ENCODE data around the gene ARL2BP. TPM values are rescaled to one million over a fixed set of nuclear protein-coding genes. Genes with fewer than 3 reads are reported as not detected.
"Not testable (repeated sequence)": the region's sequence is repeated elsewhere in the genome, so short reads cannot be mapped to it uniquely, and the experiment has no call there.

The ARL2BP gene
- total RNA-seq, 4 donors from 2014 or later = 48.8 to 67.3 (median 65.0) TPM

- ATAC-seq (ENCODE audit: low FRiP score) = no peak
Observed at GRCh38 chr16:57264381-57264780, 19.3 kb downstream of the ARL2BP start.

GRCh38 chr16:57264950-57265371, 19.9 kb downstream of the ARL2BP start:
- ATAC-seq (ENCODE audit: low FRiP score) (no peak), DNase-seq (ENCODE audit: low spot score) (no peak)
- TF ChIP-seq CTCF (IDR thresholded peaks at IDR 0.05) = no peak

More at GRCh38 chr16:57264381-57264780, 19.3 kb downstream of the ARL2BP start:
- no peak for TF ChIP-seq CTCF (IDR thresholded peaks at IDR 0.05)
- no peak for DNase-seq (ENCODE audit: low spot score)

- TF ChIP-seq CTCF (IDR thresholded peaks at IDR 0.05) = no peak
- DNase-seq (ENCODE audit: low spot score) (no peak), ATAC-seq (ENCODE audit: low FRiP score) (peak; percentile 63)
Observed at GRCh38 chr16:57265850-57266530, 20.9 kb downstream of the ARL2BP start.

DNA sequence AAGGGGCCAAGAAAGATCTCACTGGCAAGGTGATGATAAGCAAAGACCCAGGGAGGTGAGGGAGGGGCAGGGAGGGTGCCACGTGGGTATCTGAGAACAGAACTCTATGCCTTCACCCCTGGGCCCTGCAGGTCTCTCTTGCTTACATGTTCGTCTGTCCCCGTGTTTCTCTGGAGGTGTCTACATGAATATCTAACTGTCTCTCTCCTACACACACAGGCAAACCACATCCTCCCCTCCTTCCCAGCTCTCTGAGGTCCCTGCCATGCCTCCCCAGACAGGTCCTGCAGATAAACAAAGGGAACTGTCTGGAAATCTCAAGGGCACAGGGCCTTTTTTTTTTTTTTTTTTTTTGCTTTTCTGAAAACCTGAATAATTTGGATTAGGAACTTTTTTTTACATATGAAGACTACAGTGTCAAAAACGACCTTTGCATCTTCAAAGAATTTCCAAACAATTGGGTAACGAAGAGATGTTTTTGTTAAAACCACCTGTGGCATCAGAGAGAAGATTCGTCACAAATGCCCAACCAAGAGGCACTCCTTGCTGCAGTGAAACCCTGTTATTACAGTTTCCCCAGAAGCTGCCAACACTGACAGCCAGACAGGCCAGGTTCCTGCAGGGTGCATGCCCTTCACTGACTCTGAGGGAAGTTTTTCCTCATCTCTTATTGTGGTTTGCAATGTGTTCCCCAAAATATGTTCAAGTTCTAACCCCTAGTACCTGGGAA, 21.6 kb downstream of the ARL2BP start:
- ATAC-seq (ENCODE audit: low FRiP score) (peak; percentile 15), DNase-seq (ENCODE audit: low spot score) (no peak)

DNA sequence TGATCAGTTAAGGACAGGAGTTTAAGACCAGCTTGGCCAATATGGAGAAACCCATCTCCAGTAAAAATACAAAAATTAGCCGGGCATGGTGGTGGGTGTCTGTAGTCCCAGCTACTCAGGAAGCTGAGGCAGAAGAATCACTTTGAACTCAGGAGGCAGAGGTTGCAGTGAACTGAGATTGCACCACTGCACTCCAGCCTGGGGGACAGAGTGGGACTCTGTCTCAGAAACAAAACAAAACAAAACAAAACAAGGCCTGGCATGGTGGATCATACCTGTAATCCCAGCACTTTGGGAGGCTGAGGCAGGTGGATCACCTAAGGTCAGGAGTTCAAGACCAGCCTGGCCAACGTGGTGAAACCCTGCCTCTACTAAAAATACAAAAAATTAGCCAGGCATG, 22.3 kb downstream of the ARL2BP start:
- ATAC-seq (ENCODE audit: low FRiP score); DNase-seq (ENCODE audit: low spot score): not testable (repeated sequence)

More for the DNA sequence above, 21.6 kb downstream of the ARL2BP start:
- TF ChIP-seq CTCF (IDR thresholded peaks at IDR 0.05) = no peak

GRCh38 chr16:57268804-57269800, 24.0 kb downstream of the ARL2BP start:
- DNase-seq (ENCODE audit: low spot score) (no peak), ATAC-seq (ENCODE audit: low FRiP score) (peak; percentile 64)
- no peak for TF ChIP-seq CTCF (IDR thresholded peaks at IDR 0.05)

Data from omental fat pad (tissue), 4 donors.